H1 (cell line): ENCODE results near the gene GTPBP6.

Experiments
- BRCA1 ChIP-seq: IDR thresholded peaks from 2 replicates; pipeline ENCODE4 v1.6.1; 2012; ENCODE audit warnings: low read depth, low read length, improper control_type of control experiment
- CEBPB ChIP-seq: IDR thresholded peaks from 2 replicates; pipeline ENCODE4 v1.6.1; 2012; ENCODE audit warnings: low read depth, low read length
- CHD2 ChIP-seq: IDR thresholded peaks from 2 replicates; pipeline ENCODE4 v1.6.1; 2012; ENCODE audit warnings: low read length, improper control_type of control experiment
- CREB1 ChIP-seq: IDR thresholded peaks from 2 replicates; pipeline ENCODE4 v1.6.1; 2012; ENCODE audit warnings: inconsistent platforms
- EZH2 ChIP-seq: fragments of 200-600 bp; sonication (generic); IDR thresholded peaks from 2 replicates; pipeline ENCODE4 v1.7.1; 2012; ENCODE audit warnings: low read depth, mild to moderate bottlenecking, moderate library complexity, low read length, inconsistent platforms; ENCODE audit not compliant: severe bottlenecking
- GABPA ChIP-seq: IDR thresholded peaks from 2 replicates; pipeline ENCODE4 v1.6.1; 2011; ENCODE audit warnings: mild to moderate bottlenecking, low read length, moderate library complexity, borderline replicate concordance; ENCODE audit not compliant: insufficient read depth
- JUN ChIP-seq: IDR thresholded peaks from 2 replicates; pipeline ENCODE4 v1.6.1; 2011; ENCODE audit warnings: low read depth, mild to moderate bottlenecking, improper control_type of control experiment, low read length
- NRF1 ChIP-seq: IDR thresholded peaks from 2 replicates; pipeline ENCODE4 v1.6.1; 2011; ENCODE audit warnings: mild to moderate bottlenecking, low read depth, low read length, improper control_type of control experiment
- POLR2A ChIP-seq, 2 experiments: IDR thresholded peaks; 1 replicate in 1 of 2; 2 replicates in 1 of 2; pipeline ENCODE4 v1.6.1; 2011; ENCODE audit warnings: low read depth in 2 of 2, low read length in 2 of 2, mild to moderate bottlenecking in 2 of 2; ENCODE audit errors: control extremely low read depth in 1 of 2
- POLR2AphosphoS5 ChIP-seq: IDR thresholded peaks from 2 replicates; pipeline ENCODE4 v1.6.1; 2011; ENCODE audit warnings: low read depth, low read length
- RBBP5 ChIP-seq: IDR thresholded peaks from 2 replicates; pipeline ENCODE4 v1.7.1; 2012; ENCODE audit warnings: low read depth, mild to moderate bottlenecking, inconsistent platforms, low read length, moderate library complexity, borderline replicate concordance
- RXRA ChIP-seq: IDR thresholded peaks from 2 replicates; pipeline ENCODE4 v1.6.1; 2011; ENCODE audit warnings: low read depth, mild to moderate bottlenecking, low read length, moderate library complexity; ENCODE audit not compliant: insufficient read depth
- TF ChIP-seq, protein P1 (sequence below): IDR thresholded peaks from 2 replicates; pipeline ENCODE4 v1.6.1; 2011; ENCODE audit warnings: low read depth, mild to moderate bottlenecking, low read length; ENCODE audit not compliant: insufficient read depth
- TF ChIP-seq, protein P2 (sequence below), 3 experiments: IDR thresholded peaks; 1 replicate in 2 of 3; 2 replicates in 1 of 3; pipeline versions ENCODE4 v1.5.1 to v1.6.1; 2011; ENCODE audit warnings: low read length in 3 of 3, mild to moderate bottlenecking in 3 of 3, inconsistent platforms in 2 of 3, low read depth in 1 of 3, moderate library complexity in 1 of 3; ENCODE audit not compliant: insufficient read depth in 1 of 3; ENCODE audit errors: control extremely low read depth in 1 of 3

- TF ChIP-seq, protein P1, sequence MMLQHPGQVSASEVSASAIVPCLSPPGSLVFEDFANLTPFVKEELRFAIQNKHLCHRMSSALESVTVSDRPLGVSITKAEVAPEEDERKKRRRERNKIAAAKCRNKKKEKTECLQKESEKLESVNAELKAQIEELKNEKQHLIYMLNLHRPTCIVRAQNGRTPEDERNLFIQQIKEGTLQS: no peak
- TF ChIP-seq, protein P2, sequence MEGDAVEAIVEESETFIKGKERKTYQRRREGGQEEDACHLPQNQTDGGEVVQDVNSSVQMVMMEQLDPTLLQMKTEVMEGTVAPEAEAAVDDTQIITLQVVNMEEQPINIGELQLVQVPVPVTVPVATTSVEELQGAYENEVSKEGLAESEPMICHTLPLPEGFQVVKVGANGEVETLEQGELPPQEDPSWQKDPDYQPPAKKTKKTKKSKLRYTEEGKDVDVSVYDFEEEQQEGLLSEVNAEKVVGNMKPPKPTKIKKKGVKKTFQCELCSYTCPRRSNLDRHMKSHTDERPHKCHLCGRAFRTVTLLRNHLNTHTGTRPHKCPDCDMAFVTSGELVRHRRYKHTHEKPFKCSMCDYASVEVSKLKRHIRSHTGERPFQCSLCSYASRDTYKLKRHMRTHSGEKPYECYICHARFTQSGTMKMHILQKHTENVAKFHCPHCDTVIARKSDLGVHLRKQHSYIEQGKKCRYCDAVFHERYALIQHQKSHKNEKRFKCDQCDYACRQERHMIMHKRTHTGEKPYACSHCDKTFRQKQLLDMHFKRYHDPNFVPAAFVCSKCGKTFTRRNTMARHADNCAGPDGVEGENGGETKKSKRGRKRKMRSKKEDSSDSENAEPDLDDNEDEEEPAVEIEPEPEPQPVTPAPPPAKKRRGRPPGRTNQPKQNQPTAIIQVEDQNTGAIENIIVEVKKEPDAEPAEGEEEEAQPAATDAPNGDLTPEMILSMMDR (IDR thresholded peaks at IDR 0.05; ENCODE audit: control extremely low read depth in 1 of 3, insufficient read depth in 1 of 3, low read depth in 1 of 3, low read length in 3 of 3): no peak
- TF ChIP-seq GABPA (no peak), RXRA (no peak), POLR2A (IDR thresholded peaks at IDR 0.05; ENCODE audit: control extremely low read depth in 1 of 2, low read depth in 2 of 2, low read length in 2 of 2) (no peak), CHD2 (no peak), CEBPB (no peak), EZH2 (no peak), CREB1 (no peak), NRF1 (no peak), BRCA1 (no peak), JUN (no peak), POLR2AphosphoS5 (no peak), RBBP5 (no peak)
These were observed 9.6 kb downstream of the GTPBP6 start for GRCh38 chrX:308821-309520.
